Stimulated activated CD8-positive, alpha-beta memory T cell treated with anti-CD3 and anti-CD28 coated beads, Interleukin-7, amount 100 ng/mL, for 24 hours (primary cell): Measurements from ENCODE around the gene GPRIN2.
"Not testable (repeated sequence)": the region's sequence is repeated elsewhere in the genome, so short reads cannot be mapped to it uniquely, and the experiment has no call there.

Experiments used
- DNase-seq: peaks from one replicate; pipeline ENCODE4 v3.0.0-alpha.2; 2020; ENCODE audit warnings: low read depth

The GPRIN2 gene

DNA sequence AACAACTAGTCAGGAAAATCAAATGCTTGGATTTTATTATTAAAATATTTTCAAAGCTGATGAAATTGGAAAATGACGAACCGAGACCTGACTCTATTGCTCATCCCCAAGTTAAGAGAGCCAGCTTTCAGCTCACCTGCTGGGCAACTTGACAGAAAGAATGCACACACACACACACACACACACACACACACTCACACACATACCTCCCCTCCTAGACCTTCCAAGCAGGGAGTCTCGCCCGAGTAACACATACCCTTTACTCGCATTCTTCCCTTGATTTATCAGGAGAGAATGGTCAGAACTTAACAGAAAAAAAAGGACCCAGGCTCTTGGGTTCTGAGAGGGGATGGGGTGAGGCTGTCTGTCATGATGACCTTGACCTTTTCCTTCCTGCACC, 19.1 kb downstream of the GPRIN2 start:
- no peak for DNase-seq

DNA sequence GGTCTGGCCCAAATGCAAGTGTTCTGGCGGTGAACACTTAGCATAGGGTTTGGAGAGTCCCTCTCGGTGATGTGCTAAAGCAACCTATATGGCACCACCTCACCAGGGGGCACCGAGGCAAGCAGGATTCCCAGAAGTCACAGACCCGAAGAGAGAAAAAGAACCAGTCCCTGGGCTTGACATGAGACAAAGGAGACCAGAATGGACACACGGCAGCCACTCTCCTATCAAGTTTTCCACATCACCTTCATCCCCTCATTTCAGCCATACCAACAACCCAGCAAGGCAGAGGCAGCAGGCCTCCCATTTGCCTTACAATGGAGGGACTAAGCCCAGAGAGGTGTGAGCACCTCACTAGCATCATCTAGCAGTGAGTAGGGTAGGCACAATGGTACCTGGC, 19.7 kb downstream of the GPRIN2 start:
- no peak for DNase-seq

DNA sequence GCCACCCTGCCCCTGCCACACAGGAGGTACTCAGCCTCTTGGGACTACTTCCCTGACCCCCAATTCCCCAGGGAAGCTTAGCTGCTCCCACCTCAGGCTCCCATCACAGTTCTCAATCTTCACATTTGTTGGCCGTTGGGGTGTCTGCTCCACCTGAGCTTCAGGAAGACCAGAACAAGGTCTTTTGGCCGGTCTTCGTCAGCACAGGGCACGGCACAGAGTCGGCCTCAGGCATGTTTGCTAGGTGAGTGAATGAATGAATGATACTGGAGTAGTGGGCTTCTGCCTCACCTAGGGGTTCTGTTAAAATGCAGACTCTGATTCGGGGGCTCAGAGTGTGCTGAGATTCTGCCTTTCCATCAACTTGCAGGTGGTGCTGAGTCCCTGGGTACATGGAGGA, 20.3 kb downstream of the GPRIN2 start:
- no peak for DNase-seq

DNA sequence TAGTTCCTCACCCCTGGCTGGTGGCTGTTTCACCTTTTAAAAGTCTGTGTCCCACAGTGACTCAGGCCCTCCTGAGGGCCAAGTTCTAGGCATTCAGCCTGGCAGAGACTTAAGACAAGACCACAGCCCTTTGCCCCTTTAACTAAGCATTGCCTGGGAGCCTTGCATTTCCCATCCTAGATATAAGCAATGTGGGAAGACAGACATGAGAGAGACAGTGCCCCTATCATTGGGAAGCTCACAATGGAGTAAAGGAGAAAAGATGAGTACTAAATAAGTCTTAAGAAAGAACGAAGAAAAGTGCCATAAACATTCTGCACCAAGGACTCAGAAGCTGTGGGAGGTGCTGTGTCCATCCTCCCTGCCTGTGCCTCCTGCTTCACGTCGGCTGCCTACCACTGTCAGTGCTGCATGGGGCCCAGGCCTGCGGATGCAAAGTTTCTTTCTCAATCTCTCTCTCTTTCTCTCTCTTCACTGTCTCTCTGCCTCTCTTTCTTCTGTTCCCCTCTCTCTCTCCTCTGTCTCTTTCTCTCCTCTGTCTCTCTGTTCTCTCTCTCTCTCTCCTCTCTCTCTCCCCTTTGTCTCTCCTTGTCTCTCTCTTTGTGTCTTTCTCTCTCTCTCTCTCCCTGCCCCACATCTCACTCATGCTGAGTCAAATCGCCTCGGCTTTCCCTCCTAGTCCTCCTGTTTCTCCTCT, 21.5 kb downstream of the GPRIN2 start:
- no peak for DNase-seq

DNA sequence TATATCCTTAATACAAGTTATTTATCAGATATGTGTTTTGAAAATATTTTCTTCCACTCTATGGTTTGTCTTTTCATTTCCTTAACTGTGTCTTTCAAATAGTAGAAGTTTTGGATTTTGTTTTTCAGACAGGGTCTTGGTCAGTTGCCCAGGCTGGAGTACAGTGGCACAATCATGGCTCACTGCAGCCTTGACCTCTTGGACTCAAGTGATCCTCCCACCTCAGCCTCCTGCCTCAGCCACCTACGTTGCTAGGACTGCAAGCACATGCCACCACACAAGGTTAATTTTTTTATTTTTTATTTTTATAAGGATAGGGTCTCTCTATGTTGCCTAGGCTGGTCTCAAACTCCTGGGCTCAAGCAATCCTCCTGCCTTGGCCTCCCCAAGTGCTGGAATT, 24.2 kb downstream of the GPRIN2 start:
- DNase-seq: not testable (repeated sequence)

DNA sequence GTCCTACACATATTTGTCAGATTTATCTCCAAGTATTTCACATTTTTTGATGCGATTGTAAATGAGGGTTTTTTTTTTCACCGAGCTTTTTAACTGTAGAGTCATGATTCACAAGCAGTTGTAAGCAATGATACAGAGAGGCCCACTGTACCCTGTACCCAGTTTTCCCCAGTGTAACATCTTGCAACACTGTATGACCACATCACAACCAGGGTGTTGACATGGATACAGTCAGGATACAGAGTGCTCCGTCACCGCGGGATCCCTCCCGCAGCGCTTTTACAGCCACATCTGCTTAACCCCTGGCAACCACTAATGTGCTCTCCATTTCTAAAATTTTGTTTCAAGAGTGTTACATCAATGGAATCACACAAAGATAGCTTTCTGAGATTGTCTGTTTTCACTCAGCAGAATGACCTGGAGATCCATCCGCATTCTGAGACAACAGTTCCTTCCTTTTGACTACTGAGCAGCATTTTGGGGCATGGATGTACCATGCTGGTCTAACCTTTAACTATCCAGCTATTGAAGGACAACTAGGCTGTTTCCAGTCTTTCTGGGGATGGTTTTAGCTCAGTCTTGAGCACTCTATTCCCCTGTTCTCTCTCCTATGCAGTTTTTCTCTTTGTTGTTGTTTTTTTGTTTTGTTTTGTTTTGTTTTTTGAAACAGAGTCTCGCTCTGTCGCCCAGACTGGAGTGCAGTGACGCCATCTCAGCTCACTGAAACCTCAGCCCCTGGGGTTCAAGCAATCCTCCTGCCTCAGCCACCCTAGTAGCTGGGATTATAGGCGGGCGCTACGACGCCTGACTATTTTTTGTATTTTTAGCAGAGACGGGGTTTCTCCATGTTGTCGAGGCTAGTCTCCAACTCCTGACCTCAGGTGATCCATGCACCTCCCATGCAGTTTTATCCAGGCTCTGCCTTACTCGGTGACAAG, 25.9 kb downstream of the GPRIN2 start:
- no peak for DNase-seq

DNA sequence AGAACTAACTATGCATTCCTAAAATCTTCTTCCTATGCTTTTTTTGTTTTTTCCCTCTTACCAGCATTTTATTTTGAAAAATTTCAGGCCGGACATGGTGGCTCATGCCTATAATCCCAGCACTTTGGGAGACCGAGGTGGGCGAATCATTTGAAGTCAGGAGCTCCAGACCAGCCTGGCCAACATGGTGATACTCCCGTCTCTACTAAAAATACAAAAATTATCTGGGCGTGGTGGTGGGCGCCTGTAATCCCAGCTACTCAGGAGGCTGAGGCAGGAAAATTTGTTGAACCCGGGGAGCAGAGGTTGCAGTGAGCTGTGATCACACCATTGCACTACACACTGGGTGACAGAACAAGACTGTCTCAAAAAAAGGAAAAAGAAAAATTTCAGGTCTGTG, 26.7 kb downstream of the GPRIN2 start:
- DNase-seq: not testable (repeated sequence)

DNA sequence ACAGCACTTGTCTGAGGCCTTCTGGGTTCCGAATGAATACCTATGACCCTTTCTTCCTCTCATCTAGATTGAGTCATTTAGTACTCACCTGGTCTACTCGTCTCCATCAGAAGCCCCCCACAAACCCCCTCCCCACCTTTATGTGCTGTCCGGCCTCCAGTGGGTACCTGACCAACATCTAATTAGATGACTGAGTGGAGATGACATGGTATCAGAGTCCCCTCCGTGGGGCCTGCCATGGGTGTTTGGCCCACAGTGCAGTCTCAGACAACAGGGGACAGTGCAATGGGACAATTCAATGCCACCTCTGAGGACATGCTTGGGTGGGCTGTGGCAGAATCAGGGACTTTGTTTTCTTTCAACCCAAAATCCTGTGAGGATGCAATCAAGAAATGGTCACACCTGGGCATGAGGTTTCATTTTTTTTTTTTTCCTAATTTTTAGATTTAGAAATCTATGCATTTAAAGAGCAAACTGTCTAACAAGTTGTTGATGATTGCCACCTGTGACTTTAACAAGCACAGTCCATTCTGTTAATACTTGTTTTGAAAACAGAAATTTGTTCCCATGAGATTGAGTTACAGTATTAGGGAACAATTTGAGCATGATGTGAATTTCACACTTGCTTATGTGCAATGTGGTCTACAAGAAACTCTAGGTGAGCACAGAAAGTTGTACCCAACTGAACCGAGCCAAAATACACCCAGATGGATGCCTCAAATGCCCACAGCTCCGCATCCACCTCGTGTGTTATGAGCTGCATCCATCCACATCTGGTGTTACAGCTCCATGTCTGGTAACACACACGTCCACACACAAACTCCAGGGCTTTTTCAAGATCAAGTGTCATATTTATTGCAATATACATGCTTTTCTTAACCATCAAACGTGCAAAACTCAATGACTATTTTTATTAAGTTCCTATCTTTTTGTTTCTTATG, 27.5 kb downstream of the GPRIN2 start:
- DNase-seq: no peak

DNA sequence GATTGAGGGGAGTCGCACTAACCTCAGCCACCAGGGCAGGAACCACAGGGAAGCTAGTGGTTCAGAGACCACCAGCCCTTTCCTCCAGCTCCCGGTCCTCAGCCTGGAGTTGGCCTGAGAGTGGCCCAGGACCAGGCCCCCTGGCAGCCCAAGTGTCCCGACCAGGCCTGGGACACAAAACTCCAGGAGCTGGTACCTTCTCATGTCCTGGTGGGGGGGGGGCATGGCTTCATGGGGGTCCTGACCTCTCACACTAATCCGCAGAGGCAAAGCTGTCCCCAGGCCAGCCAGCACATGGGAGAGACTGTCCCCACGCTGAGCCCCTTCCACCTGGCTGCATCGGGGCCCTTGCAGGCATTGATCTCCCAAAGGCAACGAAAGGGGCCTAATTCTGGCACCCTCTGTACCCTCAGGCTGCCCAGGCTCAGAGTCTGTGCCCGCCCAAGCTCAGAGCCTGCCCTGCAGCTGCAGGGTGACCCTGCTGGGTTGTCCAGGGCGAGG, 28.2 kb downstream of the GPRIN2 start:
- DNase-seq: no peak

DNA sequence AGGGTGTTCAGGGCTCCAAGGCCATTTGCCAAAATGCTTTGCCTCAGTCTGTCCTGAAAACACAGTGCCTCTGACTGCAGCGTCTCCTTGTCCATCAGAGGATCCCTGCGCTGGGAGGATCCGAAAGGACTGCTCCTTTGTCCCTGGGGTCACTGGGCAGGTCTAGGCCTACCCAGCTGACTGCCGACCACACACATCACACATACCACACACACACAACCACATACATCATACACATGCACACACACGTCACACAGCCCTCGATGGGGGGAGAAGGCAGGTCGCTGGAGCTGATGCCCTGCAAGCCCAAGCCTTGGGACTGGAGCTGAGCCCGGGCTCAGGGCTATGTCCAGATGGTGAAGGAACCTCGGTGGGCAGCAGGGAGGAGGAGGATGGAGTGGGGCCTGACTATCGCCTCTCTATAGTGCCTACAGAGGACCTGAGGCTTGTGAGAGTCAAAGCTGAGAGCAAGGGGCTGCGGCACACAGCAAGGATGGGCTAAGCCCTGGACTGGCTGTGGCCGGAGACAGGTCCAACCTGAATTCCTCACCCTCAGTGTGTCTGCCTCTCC, 29.1 kb downstream of the GPRIN2 start:
- DNase-seq: no peak

DNA sequence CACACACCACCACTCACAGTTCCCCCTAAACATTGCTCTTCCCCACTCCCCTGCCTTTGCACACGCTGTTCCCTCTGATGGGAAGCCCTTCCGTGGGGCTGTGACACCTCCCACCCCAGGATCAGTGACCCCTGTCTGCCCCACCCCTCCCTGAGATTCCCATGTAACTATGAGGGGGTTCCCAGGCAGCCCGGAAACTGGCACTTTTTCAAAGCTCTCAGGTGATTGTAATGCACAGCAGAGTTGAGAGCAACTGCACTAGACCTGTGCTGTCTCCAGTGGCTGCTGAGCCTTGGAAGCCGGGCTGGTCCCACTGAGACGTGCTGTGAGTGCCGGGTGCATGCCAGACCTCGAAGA, 29.8 kb downstream of the GPRIN2 start:
- DNase-seq: no peak

DNA sequence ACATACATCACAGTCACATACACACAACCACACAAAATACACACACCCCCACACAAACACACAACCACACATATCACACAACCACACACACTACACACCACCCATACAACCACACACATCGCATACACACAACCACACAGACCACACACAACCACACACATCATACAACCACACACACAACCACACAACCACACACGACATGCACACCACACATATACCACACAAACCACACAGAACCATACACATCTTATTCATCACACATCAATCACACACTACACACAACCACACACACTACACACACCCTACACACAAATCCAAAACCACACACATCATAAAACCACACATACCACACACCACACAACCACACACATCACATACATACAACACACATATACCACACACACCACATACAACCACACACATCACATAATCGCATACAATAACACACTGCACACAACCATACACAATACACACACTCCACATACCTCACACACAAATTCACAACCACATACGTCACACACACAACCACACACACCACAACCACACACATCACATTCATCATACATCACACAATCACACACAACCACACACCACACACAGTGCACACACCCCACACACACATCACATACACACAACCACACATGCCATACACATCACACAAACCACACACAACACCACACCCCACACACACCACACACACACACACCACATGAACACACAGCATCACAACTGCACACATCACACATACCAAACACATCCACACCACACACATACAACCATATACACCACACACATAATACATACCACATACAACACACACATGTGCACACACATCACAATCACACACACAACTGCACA, 30.4 kb downstream of the GPRIN2 start:
- no peak for DNase-seq

DNA sequence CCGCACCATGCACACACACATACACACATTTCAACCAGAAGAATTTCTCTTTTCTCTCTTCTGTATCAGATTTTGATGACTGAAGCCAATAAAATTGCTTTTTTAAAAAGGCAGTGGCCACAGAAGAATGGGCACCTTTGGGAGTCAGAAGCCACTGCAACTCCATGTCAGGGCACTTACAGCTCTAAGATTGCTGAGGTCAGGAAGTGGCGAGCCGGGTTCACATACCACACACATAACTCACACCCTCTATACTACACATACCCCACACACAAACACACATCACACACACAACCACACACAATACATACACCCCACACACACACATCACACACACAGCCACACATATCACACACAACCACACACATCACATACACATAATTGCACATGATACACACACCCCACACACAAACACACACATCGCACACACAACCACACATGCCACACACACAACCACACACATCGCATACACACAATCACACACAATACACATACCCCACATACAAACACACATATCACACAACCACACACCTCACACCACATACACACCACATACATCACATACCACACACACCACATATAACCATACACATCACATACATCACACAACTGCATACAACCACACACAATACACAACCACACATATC, 31.2 kb downstream of the GPRIN2 start:
- no peak for DNase-seq

DNA sequence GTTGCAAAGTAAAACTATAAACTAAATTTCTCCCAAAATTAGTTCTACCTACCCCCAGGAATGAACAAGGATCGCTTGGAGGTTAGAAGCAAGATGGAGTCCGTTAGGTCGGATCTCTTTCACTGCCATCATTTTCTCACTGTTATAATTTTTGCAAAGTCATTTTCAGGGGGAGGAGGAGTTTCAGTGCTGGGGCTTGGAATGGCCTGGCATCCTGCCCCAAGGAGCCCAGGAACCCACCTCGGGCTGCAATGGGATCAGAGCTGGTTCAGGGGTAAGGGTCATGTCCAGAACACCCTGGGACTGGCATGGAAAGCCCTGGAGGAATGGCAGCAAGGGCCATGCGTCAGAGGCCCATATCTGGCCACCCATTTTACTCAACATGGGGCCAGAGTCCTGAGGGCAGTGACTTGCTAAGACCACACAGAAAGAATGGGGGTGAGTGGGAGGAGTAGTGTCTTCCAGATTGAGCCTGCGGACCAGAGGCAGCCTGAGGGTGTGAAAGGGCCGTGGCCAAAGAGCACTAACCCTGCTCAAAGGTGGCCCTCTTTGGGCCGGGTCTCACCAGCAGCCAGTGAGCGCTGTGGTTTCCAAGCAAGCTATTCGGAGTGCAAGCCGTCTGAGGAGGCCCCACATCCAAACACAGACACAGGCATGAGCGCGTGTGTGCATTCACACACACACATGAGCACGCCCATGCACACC, 31.8 kb downstream of the GPRIN2 start:
- DNase-seq: no peak

DNA sequence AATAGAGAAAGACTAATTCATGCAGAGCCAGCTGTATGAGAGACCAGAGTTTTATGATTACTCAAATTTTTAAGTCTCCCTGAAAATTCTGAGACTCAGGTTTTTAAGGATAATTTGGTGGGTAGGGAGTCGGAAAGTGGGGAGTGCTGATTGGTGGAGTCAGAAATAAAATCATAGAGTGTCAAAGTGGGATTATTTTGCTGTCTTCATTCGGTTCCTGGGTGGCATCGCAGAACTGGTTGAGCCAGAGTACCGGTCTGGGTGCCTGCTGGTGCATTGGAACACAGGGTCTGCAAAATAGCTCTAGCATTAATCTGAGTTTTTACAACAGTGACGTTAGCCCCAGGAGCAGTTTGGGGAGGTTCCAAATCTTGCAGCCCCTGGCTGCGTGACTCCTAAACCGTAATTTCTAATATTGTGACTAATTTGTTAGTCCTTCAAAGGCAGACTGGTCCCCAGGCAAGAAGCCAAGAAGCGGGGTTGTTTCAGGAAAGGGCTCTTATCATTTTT, 32.4 kb downstream of the GPRIN2 start:
- DNase-seq: no peak

DNA sequence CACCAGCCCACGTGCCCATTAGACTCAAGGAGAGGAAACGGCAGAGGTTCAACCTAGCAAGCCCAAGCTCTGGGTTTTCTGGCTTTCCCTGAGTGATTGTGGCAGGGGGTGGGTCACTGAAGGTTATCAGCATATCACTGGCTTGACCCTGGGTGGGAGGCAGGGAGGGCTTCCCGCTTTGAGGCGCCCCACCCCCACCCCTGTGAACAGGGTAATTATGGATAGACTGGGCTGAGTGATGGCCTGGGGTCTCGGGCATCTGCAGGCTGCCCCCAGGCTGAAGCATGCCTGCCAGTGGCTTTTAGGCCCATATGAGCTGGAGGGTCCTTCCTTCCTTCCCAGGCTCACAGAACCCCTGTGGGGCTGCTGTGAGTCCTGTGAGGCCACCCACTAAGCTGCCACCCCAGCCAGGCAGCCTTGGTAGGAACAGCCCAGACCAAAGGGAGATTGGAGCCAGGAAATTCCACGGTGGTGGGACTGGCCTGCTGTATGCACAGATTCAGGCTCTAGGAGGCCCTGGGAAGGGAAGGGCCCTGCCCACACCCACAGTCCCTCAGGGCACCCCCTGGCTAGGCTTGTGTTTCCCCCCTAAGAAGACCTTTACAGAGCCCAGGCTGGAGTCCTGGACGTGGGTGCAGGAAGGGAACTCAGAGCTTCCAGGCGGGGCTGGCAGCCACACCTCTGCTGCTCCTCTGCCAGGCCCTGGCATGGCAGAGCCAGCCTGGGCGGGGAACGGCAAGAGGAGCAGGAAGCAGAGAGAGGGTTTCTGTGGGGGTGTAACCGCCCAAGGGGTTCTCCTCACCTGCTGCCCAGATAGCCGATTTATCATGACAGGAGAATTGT, 33.1 kb downstream of the GPRIN2 start:
- DNase-seq: no peak

DNA sequence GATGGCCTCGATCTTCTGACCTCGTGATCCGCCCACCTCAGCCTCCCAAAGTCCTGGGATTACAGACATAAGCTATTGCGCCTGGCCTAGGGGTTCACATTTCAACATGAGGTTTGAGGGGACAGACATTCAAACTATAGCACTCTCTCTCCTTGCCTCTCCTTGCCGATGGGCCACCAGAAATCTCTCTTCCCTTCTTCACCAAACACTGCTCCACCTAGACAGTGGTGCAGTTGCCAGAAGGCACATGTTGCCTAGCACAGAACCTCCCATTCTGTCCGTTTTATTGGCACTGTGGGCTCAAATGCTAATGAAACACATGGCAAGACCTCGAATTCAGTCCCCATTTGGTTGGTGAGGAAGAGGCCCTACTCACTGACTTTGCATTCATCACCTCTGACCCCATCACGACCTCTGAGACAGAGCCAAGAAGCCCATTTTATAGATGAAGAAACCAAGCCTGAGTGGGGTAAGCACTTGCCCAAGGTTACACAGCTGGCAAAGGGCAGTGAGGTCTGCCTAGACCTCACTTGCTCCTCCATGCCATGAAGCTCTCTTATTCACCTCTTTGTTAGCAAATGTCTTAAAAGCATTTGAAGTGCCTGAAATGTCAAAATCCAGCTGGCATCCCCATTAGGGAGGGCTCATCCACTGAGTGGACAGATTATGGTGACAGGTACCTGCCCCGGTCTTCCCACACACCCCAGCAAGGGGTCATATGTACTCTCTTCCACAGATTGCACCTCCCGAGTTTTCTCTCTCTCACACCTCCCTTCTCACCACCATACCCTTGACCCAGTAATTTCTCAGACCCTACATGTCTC, 34.0 kb downstream of the GPRIN2 start:
- no peak for DNase-seq

DNA sequence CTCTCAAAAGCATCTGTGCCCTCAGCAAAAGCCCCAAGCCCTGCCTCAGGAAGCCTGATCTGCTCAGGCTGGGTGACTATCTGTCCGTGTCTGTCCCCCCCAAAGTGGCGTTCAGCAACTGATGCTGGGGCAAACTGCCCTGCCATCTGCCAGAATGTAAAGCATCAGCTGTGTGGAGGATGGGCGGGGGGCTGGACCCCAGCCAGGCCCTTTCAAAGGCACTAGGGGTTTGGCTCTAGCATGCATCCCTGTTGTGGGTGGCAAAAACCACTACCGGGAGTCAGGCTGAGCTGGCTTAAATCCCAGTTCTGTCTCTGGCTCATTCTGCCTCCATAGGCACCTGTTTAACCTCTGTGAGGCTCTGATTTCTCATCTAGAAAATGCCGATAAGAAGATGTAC, 35.5 kb downstream of the GPRIN2 start:
- no peak for DNase-seq
